Hepatocyte (in vitro differentiated cells): ENCODE measurements around the gene RBM33. TPM values are rescaled to one million over a fixed set of nuclear protein-coding genes. Genes with fewer than 3 reads are reported as not detected.

Experiments used
- DNase-seq: peaks from one replicate; pipeline ENCODE4 v3.0.0-alpha.2; 2016; ENCODE audit warnings: low spot score
- H2AFZ ChIP-seq: fragments of 200-600 bp; sonication (generic); 2 replicates; pipeline ENCODE4 v1.6.0; 2016; ENCODE audit warnings: antibody characterized with exemption, mild to moderate bottlenecking
- H3K27ac ChIP-seq: fragments of 200-600 bp; sonication (generic); 2 replicates; pipeline ENCODE4 v1.5.1; 2016; ENCODE audit warnings: mild to moderate bottlenecking
- H3K27me3 ChIP-seq: fragments of 200-600 bp; sonication (generic); 2 replicates; pipeline ENCODE4 v1.6.1; 2016
- H3K36me3 ChIP-seq: fragments of 200-600 bp; sonication (generic); replicated peaks from 2 replicates; pipeline ENCODE4 v1.5.1; 2016; ENCODE audit warnings: low read depth; ENCODE audit not compliant: insufficient read depth
- H3K4me1 ChIP-seq: fragments of 200-600 bp; sonication (generic); 2 replicates; pipeline ENCODE4 v1.5.1; 2016; ENCODE audit warnings: mild to moderate bottlenecking, moderate library complexity; ENCODE audit not compliant: insufficient read depth
- H3K4me2 ChIP-seq: fragments of 200-600 bp; sonication (generic); 2 replicates; pipeline ENCODE4 v1.6.0; 2016
- H3K4me3 ChIP-seq: fragments of 200-600 bp; sonication (generic); 2 replicates; pipeline ENCODE4 v1.5.1; 2016; ENCODE audit warnings: mild to moderate bottlenecking
- H3K79me2 ChIP-seq: fragments of 200-600 bp; sonication (generic); 2 replicates; pipeline ENCODE4 v1.6.0; 2017; ENCODE audit warnings: mild to moderate bottlenecking
- H3K9me2 ChIP-seq: fragments of 200-600 bp; sonication (generic); replicated peaks from 2 replicates; pipeline ENCODE4 v1.6.0; 2017; ENCODE audit warnings: mild to moderate bottlenecking; ENCODE audit not compliant: insufficient read depth
- H3K9me3 ChIP-seq: fragments of 200-600 bp; sonication (generic); 2 replicates; pipeline ENCODE4 v1.5.1; 2016; ENCODE audit warnings: low read depth, mild to moderate bottlenecking
- H4K20me1 ChIP-seq: fragments of 200-600 bp; sonication (generic); 2 replicates; pipeline ENCODE4 v1.6.0; 2016; ENCODE audit warnings: mild to moderate bottlenecking; ENCODE audit not compliant: insufficient read depth, poor library complexity, severe bottlenecking
- CTCF ChIP-seq: fragments of 200-600 bp; sonication (generic); IDR thresholded peaks from 2 replicates; pipeline ENCODE4 v1.5.1; 2016; ENCODE audit warnings: antibody characterized with exemption, mild to moderate bottlenecking; ENCODE audit not compliant: poor library complexity
- EZH2 ChIP-seq: fragments of 200-600 bp; sonication (generic); IDR thresholded peaks from 2 replicates; pipeline ENCODE4 v1.6.1; 2016; ENCODE audit warnings: antibody characterized with exemption, mild to moderate bottlenecking, borderline replicate concordance
- EZH2phosphoT487 ChIP-seq: fragments of 200-600 bp; sonication (generic); IDR thresholded peaks from one replicate; pipeline ENCODE4 v1.6.1; 2018; ENCODE audit warnings: antibody characterized with exemption, mild to moderate bottlenecking, low read depth, moderate library complexity; ENCODE audit not compliant: unreplicated experiment, severe bottlenecking
- WGBS: methylation state at CpG from one replicate; pipeline ENCODE4 v1.1.6; 2016; ENCODE audit warnings: low lambda C conversion rate; ENCODE audit errors: missing lambda C conversion rate; 5-methylcytosine and 5-hydroxymethylcytosine counted together
- polyA plus RNA-seq: library from polyadenylated mRNA; unstranded; fragments of >200 nt; fragmentation: Nextera tagmentation; extraction: Ambion mirVana; gene quantifications from 2 replicates; pipeline ENCODE4 v1.2.1, GENCODE V29; 2016
- total RNA-seq: library from RNA; depleted of rRNA; stranded (reverse); fragments of >200 nt; gene quantifications from 2 replicates; pipeline ENCODE4 v1.2.3, GENCODE V29; 2014

Gene RBM33
- total and polyA plus RNA-seq, 2 experiments from 2014 or later: 24.8 to 40.8 TPM

DNA sequence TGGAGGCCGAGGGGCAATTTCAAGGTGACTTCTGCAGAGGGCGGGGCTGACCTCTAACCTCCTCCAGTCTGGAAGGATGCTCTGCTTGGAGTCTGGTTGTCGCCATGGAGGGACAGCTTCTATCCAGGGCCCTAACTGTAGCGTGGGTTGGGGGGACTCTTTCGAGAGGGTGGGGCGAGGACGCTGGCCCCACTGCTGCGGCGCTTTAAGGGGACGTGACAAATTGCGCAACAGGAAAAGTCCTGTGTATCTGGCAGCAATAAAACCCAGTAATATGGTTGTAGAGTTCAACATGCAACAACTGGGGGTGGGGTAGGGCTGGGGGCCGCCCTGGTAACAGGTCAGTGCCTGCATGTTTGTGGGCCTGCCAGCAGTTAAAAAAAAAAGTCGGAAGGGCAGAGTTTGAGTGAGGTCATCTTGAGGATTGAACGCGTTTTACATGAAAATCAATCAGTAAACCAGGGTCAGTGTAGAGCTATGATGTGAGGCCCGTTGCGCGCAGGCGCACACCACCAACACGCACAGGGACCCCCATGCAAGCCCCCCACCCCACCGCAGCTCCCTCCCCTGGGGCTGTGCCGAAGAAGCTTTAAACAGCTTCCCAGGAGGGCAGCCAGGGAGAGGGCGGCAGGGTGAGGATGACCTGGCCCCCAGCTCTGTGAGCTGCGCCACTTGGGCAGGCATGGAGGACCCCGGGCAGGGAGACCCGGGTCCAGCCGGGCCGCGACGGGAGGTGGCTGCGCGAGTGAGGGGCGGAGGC, 163.5 kb downstream of the RBM33 start:
- Histone ChIP-seq H2AFZ (no peak overlapping the region), H3K4me1 (peaks cover 36% of the 10 kb centered on the region), H3K79me2 (peaks cover 18% of the 10 kb centered on the region), H3K4me3 (peak overlapping the region; percentile 72), H4K20me1 (no peaks in the 10 kb centered on the region), H3K27me3 (peaks cover 71% of the 10 kb centered on the region), H3K27ac (peak overlapping the region; percentile 96), H3K4me2 (peak overlapping the region; percentile 95), H3K9me3 (no peaks in the 10 kb centered on the region), H3K9me2 (no peaks in the 10 kb centered on the region), H3K36me3 (no peaks in the 10 kb centered on the region)
- TF ChIP-seq EZH2 (no peak), CTCF (no peak), EZH2phosphoT487 (no peak)
- WGBS: 12% methylated on average over 27 of the region's 33 CpGs
- DNase-seq: peak; percentile 84

GRCh38 chr7:155808549-155809331, 164.3 kb downstream of the RBM33 start:
- Histone ChIP-seq H3K27ac (peak overlapping the region; percentile 96), H3K4me2 (peak overlapping the region; percentile 95), H4K20me1 (no peaks in the 10 kb centered on the region), H3K27me3 (peaks cover 74% of the 10 kb centered on the region), H3K36me3 (no peaks in the 10 kb centered on the region), H3K9me3 (no peaks in the 10 kb centered on the region), H3K4me1 (peaks cover 31% of the 10 kb centered on the region), H3K4me3 (peak overlapping the region; percentile 72), H3K79me2 (peaks cover 24% of the 10 kb centered on the region), H3K9me2 (no peaks in the 10 kb centered on the region), H2AFZ (peak overlapping the region; percentile 56)
- under 1% methylated on average over 49 of the region's 64 CpGs for WGBS
- TF ChIP-seq EZH2phosphoT487 (no peak), CTCF (no peak), EZH2 (peak; percentile 64)
- peak; percentile 73 for DNase-seq

DNA sequence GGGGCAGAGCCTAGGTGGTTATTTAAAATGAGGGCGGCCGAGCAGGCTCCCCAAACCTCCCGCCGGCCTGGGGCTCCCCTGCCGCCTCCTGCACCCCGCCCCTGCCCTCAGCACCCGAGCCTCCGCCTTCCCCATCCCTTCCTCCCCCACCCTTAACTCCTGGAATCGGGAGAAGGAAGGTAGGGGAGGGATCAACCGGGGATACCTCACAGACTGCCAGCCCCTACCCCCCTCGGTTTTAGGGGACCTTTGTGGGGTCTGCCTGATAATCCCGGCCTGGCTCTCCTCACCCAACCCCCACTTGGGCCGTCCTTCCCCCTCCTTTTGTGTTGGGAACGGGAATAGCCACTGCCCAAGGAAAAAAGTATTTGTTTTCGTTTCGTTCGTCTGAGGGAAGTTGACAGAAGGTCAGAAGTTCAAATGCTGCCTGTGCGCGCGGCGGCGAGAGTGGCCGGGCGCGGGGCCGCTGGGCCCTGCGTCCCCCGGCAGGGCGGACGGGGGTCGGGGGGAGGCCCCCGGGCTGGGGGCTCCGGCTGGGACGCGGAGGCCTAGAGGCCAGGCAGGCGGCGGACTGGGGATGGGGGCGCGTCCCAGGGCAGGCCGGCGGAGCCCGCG, 165.0 kb downstream of the RBM33 start:
- Histone ChIP-seq H3K9me3 (no peaks in the 10 kb centered on the region), H3K27me3 (peaks cover 78% of the 10 kb centered on the region), H3K79me2 (peaks cover 24% of the 10 kb centered on the region), H2AFZ (peak overlapping the region; percentile 56), H3K4me3 (peak overlapping the region; percentile 72), H4K20me1 (no peaks in the 10 kb centered on the region), H3K27ac (peak overlapping the region; percentile 96), H3K9me2 (no peaks in the 10 kb centered on the region), H3K4me2 (peak overlapping the region; percentile 95), H3K36me3 (no peaks in the 10 kb centered on the region), H3K4me1 (peaks cover 28% of the 10 kb centered on the region)
- TF ChIP-seq EZH2phosphoT487: no peak
- TF ChIP-seq EZH2: peak; percentile 3
- WGBS: 1% methylated on average over 12 of the region's 43 CpGs
- no peak for DNase-seq
